Activated T-cell treated with anti-CD3 and anti-CD28 coated beads, Interleukin-2, amount 50 U/mL, for 24 hours (primary cell): ENCODE data around the gene TRRAP.

ENCODE experiments used
- DNase-seq: peaks from one replicate; pipeline ENCODE4 v3.0.0-alpha.2; 2020
- H3K27ac Mint-ChIP-seq: 2 replicates; pipeline ENCODE4 v1.8.0; 2020; ENCODE audit warnings: mild to moderate bottlenecking, mixed read lengths
- H3K27me3 Mint-ChIP-seq: 2 replicates; pipeline ENCODE4 v1.8.0; 2020; ENCODE audit warnings: mixed read lengths
- H3K36me3 Mint-ChIP-seq: 2 replicates; pipeline ENCODE4 v1.8.0; 2020; ENCODE audit warnings: low read depth, mixed read lengths
- H3K4me1 Mint-ChIP-seq: 2 replicates; pipeline ENCODE4 v1.8.0; 2020; ENCODE audit warnings: low read depth, mixed read lengths
- H3K4me3 Mint-ChIP-seq: 2 replicates; pipeline ENCODE4 v1.8.0; 2020; ENCODE audit warnings: mild to moderate bottlenecking, moderate library complexity, mixed read lengths
- H3K9me3 Mint-ChIP-seq: 2 replicates; pipeline ENCODE4 v1.8.0; 2020; ENCODE audit warnings: mixed read lengths

TRRAP gene

DNA sequence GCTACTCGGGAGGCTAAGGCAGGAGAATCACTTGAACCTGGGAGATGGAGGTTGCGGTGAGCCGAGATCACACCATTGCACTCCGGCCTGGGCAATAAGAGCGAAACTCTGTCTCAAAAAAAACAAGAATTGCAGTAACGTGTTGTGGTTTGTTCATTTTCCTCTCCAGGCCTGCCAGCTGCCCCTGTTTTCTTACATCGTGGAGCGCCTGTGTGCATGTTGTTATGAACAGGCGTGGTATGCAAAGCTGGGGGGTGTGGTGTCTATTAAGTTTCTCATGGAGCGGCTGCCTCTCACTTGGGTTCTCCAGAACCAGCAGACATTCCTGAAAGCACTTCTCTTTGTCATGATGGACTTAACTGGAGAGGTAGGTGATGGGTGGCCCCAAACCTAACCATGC is 52.1 kb downstream of the TRRAP start:
- Mint-ChIP-seq H3K4me1 (peaks cover 20% of the 10 kb centered on the region), H3K4me3 (no peak overlapping the region), H3K27ac (peak overlapping the region; percentile 70), H3K9me3 (no peaks in the 10 kb centered on the region), H3K27me3 (no peaks in the 10 kb centered on the region), H3K36me3 (peaks cover 90% of the 10 kb centered on the region)
- no peak for DNase-seq

DNA sequence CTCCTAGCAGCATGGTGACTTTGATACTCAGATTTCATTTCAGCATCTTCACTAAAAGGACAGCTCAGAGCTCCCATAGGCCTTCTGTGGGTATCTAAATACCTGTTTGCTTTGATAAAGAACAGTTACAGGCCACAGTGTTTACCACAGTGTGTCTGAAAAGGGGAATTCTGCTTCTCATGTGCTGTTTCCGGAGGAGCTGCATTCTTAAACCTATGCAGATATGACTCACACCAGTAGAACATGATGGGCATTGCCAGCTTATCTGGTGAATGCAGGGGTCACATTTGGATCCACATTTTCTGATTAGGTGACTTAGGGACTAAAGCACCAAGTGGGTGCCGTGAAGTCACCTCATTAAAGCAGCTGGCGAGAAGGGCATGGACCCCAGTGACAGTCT is 52.6 kb downstream of the TRRAP start:
- Mint-ChIP-seq H3K4me3 (no peak overlapping the region), H3K4me1 (peaks cover 20% of the 10 kb centered on the region), H3K27ac (peak overlapping the region; percentile 70), H3K36me3 (peaks cover 90% of the 10 kb centered on the region), H3K9me3 (no peaks in the 10 kb centered on the region), H3K27me3 (no peaks in the 10 kb centered on the region)
- DNase-seq, result peak; percentile 40

DNA sequence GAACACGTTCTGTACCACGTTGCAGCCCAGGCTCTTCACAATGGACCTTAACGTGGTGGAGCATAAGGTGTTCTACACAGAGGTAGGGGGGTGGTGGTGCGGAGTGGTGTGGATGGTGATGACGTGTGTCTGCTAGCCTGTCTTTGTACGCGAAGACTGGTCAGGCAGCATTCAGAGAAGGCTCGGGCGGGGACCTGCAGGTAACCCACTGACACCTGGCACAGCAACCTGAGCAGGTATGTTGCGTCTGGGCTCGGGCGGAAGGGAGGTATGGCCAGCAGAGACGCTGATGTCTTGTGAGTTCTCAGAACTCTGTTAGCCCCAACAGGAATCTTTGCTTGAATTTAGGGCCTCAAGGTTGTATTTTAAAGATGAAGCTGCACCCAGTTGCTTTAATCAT is 55.0 kb downstream of the TRRAP start:
- Mint-ChIP-seq H3K9me3 (no peaks in the 10 kb centered on the region), H3K27ac (peak overlapping the region; percentile 44), H3K4me1 (peaks cover 20% of the 10 kb centered on the region), H3K27me3 (no peaks in the 10 kb centered on the region), H3K36me3 (peaks cover 88% of the 10 kb centered on the region), H3K4me3 (no peak overlapping the region)
- DNase-seq, result no peak

DNA sequence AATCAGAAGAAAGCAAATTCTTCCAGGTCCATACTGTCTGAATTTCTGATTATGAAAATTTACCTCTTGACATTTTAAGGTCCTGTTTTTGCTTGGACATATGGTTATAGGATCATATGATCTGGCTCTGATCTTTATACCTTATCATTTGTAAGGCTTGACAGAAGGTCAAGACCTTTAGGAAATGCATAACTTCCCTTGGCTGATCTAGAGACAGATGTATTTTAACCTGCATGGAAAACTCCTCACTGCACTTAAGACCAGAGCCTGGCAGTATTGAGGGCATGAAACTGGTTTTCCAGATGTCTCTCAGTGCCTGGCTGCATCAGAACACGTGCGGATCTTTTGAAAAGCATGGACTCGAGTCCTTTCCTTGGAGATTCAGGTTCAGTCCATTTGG is 55.9 kb downstream of the TRRAP start:
- no peaks in the 10 kb centered on the region for H3K9me3 Mint-ChIP-seq
- peaks cover 19% of the 10 kb centered on the region for H3K4me1 Mint-ChIP-seq
- no peaks in the 10 kb centered on the region for H3K27me3 Mint-ChIP-seq
- H3K36me3 Mint-ChIP-seq, result peaks cover 90% of the 10 kb centered on the region
- H3K4me3 Mint-ChIP-seq, result no peak overlapping the region
- peak overlapping the region; percentile 69 for H3K27ac Mint-ChIP-seq
- DNase-seq, result no peak

- DNase-seq, result no peak
- Mint-ChIP-seq H3K36me3 (peaks cover 92% of the 10 kb centered on the region), H3K4me3 (no peak overlapping the region), H3K27me3 (no peaks in the 10 kb centered on the region), H3K9me3 (no peaks in the 10 kb centered on the region), H3K27ac (peak overlapping the region; percentile 35), H3K4me1 (peaks cover 8% of the 10 kb centered on the region)
These were observed 57.5 kb downstream of the TRRAP start for GRCh38 chr7:98935811-98936210.

DNA sequence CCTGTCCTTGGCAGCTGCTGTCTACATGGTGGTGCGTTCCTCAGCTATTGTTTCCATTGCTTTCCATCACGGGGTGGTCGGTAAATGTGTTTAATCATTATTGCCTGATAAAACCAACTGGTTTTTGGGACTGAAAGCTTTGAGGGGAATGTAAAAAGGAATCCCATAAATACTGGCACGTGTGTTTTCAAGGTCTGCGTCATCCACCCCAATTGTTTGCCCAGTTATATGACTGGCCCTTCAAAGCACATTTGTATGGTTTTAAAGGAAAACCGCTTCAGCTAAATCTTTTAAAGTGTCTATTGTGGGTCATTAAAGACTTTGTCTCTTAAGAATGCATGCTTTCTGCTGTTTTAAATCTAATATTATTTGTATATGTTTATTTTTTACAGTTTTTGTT is 65.0 kb downstream of the TRRAP start:
- no peaks in the 10 kb centered on the region for H3K9me3 Mint-ChIP-seq
- no peak for DNase-seq
- H3K36me3 Mint-ChIP-seq, result peaks cover 98% of the 10 kb centered on the region
- H3K27ac Mint-ChIP-seq, result no peak overlapping the region
- no peaks in the 10 kb centered on the region for H3K4me1 Mint-ChIP-seq
- no peak overlapping the region for H3K4me3 Mint-ChIP-seq
- H3K27me3 Mint-ChIP-seq, result no peaks in the 10 kb centered on the region

DNA sequence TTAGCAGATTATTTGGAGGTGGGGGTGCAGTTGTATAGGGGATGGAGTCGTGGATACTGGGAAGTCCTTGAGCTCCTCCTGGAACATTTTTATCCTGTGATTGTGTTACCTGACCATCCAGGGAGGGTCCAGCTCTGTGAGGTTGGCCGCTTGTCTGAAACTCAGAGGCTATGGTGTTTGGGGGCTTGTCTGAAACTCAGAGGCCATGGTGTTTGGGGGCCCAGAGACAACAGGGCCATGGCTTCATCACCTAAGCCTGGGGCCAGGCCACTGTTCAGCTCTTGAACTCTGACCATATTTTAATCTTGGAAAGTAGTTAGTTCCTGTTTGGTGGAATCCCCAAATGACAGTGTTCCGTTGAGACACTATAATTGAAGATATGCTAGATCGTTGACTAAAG is 66.1 kb downstream of the TRRAP start:
- peak overlapping the region; percentile 47 for H3K27ac Mint-ChIP-seq

GRCh38 chr7:98945852-98946251 is 67.5 kb downstream of the TRRAP start:
- Mint-ChIP-seq H3K4me1 (no peaks in the 10 kb centered on the region), H3K4me3 (no peak overlapping the region), H3K27me3 (no peaks in the 10 kb centered on the region), H3K27ac (no peak overlapping the region), H3K9me3 (no peaks in the 10 kb centered on the region), H3K36me3 (peaks cover 97% of the 10 kb centered on the region)
- DNase-seq, result no peak

More for the DNA sequence above, 66.1 kb downstream of the TRRAP start:
- H3K4me1 Mint-ChIP-seq, result no peaks in the 10 kb centered on the region
- peaks cover 97% of the 10 kb centered on the region for H3K36me3 Mint-ChIP-seq
- no peak for DNase-seq
- H3K27me3 Mint-ChIP-seq, result no peaks in the 10 kb centered on the region
- H3K9me3 Mint-ChIP-seq, result no peaks in the 10 kb centered on the region
- no peak overlapping the region for H3K4me3 Mint-ChIP-seq

DNA sequence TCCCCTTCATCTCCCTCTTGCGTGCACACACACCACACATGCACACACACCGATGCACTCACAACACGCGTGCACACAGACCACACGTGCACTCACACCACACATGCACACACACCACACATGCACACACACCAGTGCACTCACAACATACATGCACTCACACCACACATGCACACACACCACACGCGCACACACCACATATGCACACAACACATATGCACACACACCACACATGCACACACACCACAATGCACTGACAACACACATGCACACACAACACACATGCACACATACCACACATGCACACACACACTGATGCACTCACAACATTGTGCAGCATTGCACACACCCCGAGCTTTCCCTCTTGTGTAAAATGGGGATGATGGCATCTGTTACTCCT is 68.1 kb downstream of the TRRAP start:
- peaks cover 97% of the 10 kb centered on the region for H3K36me3 Mint-ChIP-seq
- H3K27me3 Mint-ChIP-seq, result no peaks in the 10 kb centered on the region
- H3K4me1 Mint-ChIP-seq, result no peaks in the 10 kb centered on the region
- H3K9me3 Mint-ChIP-seq, result no peaks in the 10 kb centered on the region
- no peak for DNase-seq
- H3K27ac Mint-ChIP-seq, result no peak overlapping the region
- H3K4me3 Mint-ChIP-seq, result no peak overlapping the region

- no peak overlapping the region for H3K27ac Mint-ChIP-seq
- H3K9me3 Mint-ChIP-seq, result no peaks in the 10 kb centered on the region
- H3K27me3 Mint-ChIP-seq, result no peaks in the 10 kb centered on the region
- no peaks in the 10 kb centered on the region for H3K4me1 Mint-ChIP-seq
- peaks cover 99% of the 10 kb centered on the region for H3K36me3 Mint-ChIP-seq
- DNase-seq, result no peak
- no peak overlapping the region for H3K4me3 Mint-ChIP-seq
These were observed 71.2 kb downstream of the TRRAP start for GRCh38 chr7:98949336-98950044.

DNA sequence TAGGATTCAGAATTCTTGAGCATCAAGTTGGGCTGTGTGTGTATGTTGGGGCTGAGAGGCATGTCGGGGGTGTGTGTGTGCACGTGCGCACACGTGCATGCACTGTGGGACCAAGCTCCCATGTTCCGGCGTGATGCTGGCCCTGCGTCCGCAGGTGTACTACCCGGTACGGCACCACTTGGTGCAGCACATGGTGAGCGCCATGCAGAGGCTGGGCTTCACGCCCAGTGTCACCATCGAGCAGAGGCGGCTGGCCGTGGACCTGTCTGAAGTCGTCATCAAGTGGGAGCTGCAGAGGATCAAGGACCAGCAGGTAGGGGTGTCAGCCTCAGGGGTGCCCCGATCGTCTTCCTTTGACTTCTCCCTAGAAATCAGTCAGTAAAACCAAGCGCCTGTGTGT is 77.7 kb downstream of the TRRAP start:
- H3K27me3 Mint-ChIP-seq, result no peaks in the 10 kb centered on the region
- no peak overlapping the region for H3K27ac Mint-ChIP-seq
- H3K4me3 Mint-ChIP-seq, result no peak overlapping the region
- no peaks in the 10 kb centered on the region for H3K4me1 Mint-ChIP-seq
- no peak for DNase-seq
- peaks cover 99% of the 10 kb centered on the region for H3K36me3 Mint-ChIP-seq
- no peaks in the 10 kb centered on the region for H3K9me3 Mint-ChIP-seq

DNA sequence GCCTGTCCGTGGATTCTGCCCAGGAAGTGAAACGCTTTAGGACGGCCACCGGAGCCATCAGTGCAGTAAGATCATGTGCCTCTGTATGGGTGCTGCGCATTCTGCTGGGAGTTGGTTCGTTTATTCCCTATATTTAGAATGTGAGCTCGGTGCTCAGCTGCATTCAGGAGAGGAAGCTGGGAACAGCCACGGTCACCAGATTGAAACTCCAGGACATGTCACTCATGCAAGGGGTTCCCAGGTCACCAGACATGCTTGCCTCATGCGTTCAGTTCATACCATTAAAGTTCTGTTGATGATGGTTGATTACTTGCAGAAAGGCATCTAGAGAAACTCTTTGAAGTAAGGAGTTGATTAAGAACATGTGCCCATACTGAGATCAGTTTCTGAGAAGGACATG is 78.1 kb downstream of the TRRAP start:
- H3K9me3 Mint-ChIP-seq, result no peaks in the 10 kb centered on the region
- no peak for DNase-seq
- H3K27ac Mint-ChIP-seq, result no peak overlapping the region
- no peaks in the 10 kb centered on the region for H3K4me1 Mint-ChIP-seq
- H3K4me3 Mint-ChIP-seq, result no peak overlapping the region
- H3K36me3 Mint-ChIP-seq, result peaks cover 99% of the 10 kb centered on the region
- H3K27me3 Mint-ChIP-seq, result no peaks in the 10 kb centered on the region

- H3K27ac Mint-ChIP-seq, result no peak overlapping the region
These were observed 78.6 kb downstream of the TRRAP start for GRCh38 chr7:98956937-98957336.

GRCh38 chr7:98957766-98958165 is 79.4 kb downstream of the TRRAP start:
- Mint-ChIP-seq H3K27ac (no peak overlapping the region), H3K4me3 (no peak overlapping the region), H3K27me3 (no peaks in the 10 kb centered on the region), H3K4me1 (no peaks in the 10 kb centered on the region), H3K9me3 (no peaks in the 10 kb centered on the region), H3K36me3 (peaks cover 99% of the 10 kb centered on the region)
- DNase-seq, result no peak

More at GRCh38 chr7:98956937-98957336, 78.6 kb downstream of the TRRAP start:
- peaks cover 99% of the 10 kb centered on the region for H3K36me3 Mint-ChIP-seq
- no peaks in the 10 kb centered on the region for H3K27me3 Mint-ChIP-seq
- H3K9me3 Mint-ChIP-seq, result no peaks in the 10 kb centered on the region
- H3K4me3 Mint-ChIP-seq, result no peak overlapping the region
- no peaks in the 10 kb centered on the region for H3K4me1 Mint-ChIP-seq
- DNase-seq, result no peak

DNA sequence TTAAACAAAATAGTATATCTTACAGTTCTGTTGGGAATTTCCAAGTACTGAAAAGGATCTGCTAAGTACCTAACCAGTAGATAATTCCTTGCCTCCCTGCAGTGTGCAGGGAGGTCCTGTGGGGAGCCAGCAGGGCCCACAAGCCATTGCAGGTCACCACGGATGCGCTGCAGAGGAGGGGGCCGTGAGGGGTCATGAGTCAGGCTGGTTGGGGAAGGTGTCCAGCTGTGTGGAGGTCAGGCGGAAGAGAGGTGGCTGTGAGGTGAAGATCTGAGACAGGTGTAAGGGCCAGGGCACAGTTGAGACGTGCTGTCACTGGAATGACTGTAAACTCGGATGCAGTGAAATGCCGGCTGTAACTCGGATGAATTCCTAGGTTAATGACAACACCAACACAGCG is 80.6 kb downstream of the TRRAP start:
- Mint-ChIP-seq H3K27me3 (no peaks in the 10 kb centered on the region), H3K4me3 (no peak overlapping the region), H3K4me1 (no peaks in the 10 kb centered on the region), H3K36me3 (peaks cover 94% of the 10 kb centered on the region), H3K9me3 (no peaks in the 10 kb centered on the region), H3K27ac (no peak overlapping the region)
- DNase-seq, result no peak

DNA sequence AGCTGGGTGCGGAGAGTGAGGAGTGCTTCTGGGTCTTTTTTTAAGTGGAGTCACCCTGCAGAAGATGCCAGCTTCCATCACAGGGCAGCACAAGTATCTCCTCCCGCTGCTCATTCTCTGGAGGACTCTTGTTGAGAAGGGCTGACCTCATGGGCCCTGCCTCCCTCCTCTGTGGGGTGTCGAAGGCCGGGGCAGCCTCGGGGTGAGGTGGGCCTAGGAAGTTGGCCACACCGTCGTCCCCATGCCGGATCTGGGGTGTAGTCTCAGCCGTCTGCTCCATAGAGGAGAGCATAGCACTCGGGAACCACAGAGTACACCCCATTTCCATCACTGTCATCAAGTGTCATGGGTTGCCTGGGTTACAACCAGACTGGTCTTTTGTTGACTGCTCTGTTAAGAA is 85.0 kb downstream of the TRRAP start:
- H3K27ac Mint-ChIP-seq, result no peak overlapping the region
- H3K27me3 Mint-ChIP-seq, result no peaks in the 10 kb centered on the region
- no peak overlapping the region for H3K4me3 Mint-ChIP-seq
- H3K36me3 Mint-ChIP-seq, result peaks cover 94% of the 10 kb centered on the region
- DNase-seq, result no peak
- no peaks in the 10 kb centered on the region for H3K9me3 Mint-ChIP-seq
- no peaks in the 10 kb centered on the region for H3K4me1 Mint-ChIP-seq
